ENCODE measurements around the gene DAB2.
"Not testable (repeated sequence)": the region's sequence is repeated elsewhere in the genome, so short reads cannot be mapped to it uniquely, and the experiment has no call there.

The DAB2 gene

GRCh38 chr5:39340506-39340905 is 84.3 kb downstream of the DAB2 start:
- DNase-seq (ENCODE audit: low spot score), result no peak

- DNase-seq (ENCODE audit: low spot score), result no peak
These were observed 87.4 kb downstream of the DAB2 start for GRCh38 chr5:39337252-39337915.

DNA sequence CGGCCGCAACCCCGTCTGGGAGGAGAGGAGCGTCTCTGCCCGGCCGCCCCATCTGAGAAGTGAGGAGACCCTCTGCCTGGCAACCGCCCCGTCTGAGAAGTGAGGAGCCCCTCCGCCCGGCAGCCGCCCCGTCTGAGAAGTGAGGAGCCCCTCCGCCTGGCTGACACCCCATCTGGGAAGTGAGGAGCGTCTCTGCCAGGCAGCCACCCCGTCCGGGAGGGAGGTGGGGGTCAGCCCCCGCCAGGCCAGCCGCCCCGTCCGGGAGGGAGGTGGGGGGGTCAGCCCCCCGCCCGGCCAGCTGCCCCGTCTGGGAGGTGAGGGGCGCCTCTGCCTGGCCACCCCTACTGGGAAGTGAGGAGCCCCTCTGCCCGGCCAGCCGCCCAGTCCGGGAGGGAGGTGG is 90.5 kb downstream of the DAB2 start:
- not testable (repeated sequence) for DNase-seq (ENCODE audit: low spot score)

DNA sequence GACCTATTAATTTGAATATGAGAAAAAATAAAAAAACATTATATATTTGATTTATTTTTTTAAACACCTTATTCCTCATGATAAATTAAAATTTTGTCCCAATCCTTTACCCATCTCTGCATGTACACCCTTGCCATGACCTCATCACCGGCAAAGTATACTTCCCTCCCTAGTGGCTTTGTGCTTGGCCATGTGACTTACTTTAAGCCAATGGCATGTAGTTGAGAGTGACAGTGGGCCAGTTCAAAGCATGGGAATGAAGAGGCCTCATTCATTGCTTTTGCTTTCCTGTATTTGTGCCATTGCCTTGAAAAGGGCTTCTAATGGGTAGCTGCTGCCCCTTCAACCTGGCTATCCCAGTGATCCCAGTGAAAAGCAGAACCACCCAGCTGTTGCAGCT is 91.7 kb downstream of the DAB2 start:
- DNase-seq (ENCODE audit: low spot score), result no peak

- DNase-seq (ENCODE audit: low spot score), result no peak
These were observed 92.9 kb downstream of the DAB2 start for GRCh38 chr5:39331861-39332381.

DNA sequence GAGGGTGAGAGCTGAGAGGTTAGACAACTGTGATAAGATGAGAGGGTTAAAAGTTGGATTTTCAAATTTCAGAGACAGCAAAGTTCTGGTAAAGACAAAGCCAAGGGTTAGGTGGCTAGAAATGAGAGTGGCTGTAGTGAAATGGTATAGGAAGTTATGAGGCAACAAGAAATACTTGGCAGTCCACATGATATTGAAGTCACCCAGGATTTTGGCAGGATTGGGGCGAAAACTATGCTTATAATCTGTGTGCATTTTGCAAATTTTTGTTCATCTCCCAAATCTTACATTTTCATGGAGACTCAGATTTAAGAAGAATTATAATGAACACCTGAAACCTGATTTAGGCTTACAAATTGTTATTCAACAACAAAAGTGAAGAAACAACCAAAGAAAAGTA is 96.0 kb downstream of the DAB2 start:
- no peak for DNase-seq (ENCODE audit: low spot score)

DNA sequence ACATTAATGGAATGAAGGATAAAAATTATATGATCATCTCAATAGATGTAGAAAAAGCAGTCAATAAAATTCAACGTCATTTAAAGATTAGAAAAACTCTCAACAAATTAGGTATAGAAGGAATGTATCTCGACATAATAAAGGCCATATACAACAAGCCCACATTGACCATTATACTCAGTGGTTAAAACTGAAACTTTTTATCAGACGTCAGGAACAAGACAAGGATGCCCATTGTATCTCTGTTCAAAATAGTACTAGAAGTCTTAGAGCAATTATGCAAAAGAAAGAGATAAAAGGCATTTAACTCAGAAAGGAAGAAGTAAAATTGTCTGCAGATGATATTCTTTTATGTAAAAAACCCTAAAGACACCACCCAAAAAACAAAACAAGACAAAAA is 101.2 kb downstream of the DAB2 start:
- DNase-seq (ENCODE audit: low spot score), result no peak
